ENCODE measurements around the gene RCCD1.

- TF ChIP-seq POLR2AphosphoS5 (IDR thresholded peaks at IDR 0.05) (no peak), POLR2A (IDR thresholded peaks at IDR 0.05) (no peak)
- TF ChIP-seq, protein P1, sequence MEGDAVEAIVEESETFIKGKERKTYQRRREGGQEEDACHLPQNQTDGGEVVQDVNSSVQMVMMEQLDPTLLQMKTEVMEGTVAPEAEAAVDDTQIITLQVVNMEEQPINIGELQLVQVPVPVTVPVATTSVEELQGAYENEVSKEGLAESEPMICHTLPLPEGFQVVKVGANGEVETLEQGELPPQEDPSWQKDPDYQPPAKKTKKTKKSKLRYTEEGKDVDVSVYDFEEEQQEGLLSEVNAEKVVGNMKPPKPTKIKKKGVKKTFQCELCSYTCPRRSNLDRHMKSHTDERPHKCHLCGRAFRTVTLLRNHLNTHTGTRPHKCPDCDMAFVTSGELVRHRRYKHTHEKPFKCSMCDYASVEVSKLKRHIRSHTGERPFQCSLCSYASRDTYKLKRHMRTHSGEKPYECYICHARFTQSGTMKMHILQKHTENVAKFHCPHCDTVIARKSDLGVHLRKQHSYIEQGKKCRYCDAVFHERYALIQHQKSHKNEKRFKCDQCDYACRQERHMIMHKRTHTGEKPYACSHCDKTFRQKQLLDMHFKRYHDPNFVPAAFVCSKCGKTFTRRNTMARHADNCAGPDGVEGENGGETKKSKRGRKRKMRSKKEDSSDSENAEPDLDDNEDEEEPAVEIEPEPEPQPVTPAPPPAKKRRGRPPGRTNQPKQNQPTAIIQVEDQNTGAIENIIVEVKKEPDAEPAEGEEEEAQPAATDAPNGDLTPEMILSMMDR (IDR thresholded peaks at IDR 0.05) = no peak
These were observed 1.1 kb downstream of the RCCD1 start for GRCh38 chr15:90955624-90956273.

Measured in breast epithelium (tissue), 3 donors.